ENCODE results near the gene MYH11.

DNA sequence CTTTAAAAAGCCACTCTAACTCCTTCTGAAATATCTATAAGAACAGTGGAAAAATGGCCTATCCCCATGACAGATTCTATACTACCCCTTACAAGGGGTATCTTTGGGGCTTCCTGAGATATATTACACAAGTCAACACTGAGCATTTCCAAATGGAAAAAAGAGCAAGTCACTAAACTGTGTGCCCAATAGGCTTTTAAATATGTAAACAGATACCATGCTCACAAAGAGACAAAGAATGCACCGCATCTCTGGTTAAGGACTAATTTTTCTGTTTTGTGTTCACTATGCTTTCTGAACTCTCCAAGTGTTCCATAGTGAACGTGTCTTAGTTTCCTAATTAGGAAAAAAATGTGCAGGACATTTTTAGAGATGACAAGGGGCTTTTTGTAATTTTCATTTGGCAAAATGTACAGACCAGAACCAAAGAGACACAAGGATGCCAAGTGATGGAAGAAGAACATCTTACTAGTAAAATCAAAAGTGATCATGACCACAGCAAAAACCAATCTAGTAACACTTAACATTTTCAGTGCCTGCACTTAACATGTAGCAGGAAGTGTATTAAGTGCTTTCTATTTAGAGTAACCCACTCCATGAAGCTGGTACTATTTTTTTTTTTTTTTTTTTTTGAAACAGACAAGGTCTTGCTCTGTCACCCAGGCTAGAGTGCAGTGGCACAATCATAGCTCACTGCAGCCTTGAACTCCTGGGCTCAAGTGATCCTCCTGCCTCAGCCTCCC lies 21.5 kb downstream of the MYH11 start:
- TF ChIP-seq TCF7 (IDR thresholded peaks at IDR 0.05; ENCODE audit: low read depth): no peak
- no peak for TF ChIP-seq JUNB (CRISPR knock-in tag; IDR thresholded peaks at IDR 0.05; ENCODE audit: borderline replicate concordance)

Measured in HepG2 (cell line).